Upper lobe of left lung (tissue), 4 donors: ENCODE results near the gene ASMTL.

Source experiments
- EP300 ChIP-seq, 4 donors: sonication (generic); formaldehyde crosslinking; IDR thresholded peaks; one replicate each; pipeline ENCODE4 v1.5.1; 2017; ENCODE audit warnings: antibody characterized with exemption in 4 of 4, control low read depth in 2 of 4
- POLR2A ChIP-seq, 4 donors: fragments of 450-650 bp; IDR thresholded peaks; one replicate each; pipeline ENCODE4 v1.5.1; 2016 to 2017; ENCODE audit warnings: antibody characterized with exemption in 4 of 4, mild to moderate bottlenecking in 2 of 4

- TF ChIP-seq EP300 (IDR thresholded peaks at IDR 0.05), result no peak
- no peak for TF ChIP-seq POLR2A (IDR thresholded peaks at IDR 0.05)
Measured at GRCh38 chrX:1400742-1401471, 51.8 kb downstream of the ASMTL start.
